Measurements from ENCODE around the gene RAB9A.
"Not testable (repeated sequence)": the region's sequence is repeated elsewhere in the genome, so short reads cannot be mapped to it uniquely, and the experiment has no call there.

The RAB9A gene

GRCh38 chrX:13670197-13670596, 18.7 kb upstream of the RAB9A start:
- DNase-seq: no peak

GRCh38 chrX:13673016-13673415, 15.9 kb upstream of the RAB9A start:
- no peak for DNase-seq

GRCh38 chrX:13676885-13677284, 12.0 kb upstream of the RAB9A start:
- DNase-seq: no peak

GRCh38 chrX:13679700-13680099, 9.2 kb upstream of the RAB9A start:
- DNase-seq: not testable (repeated sequence)

GRCh38 chrX:13681595-13681994, 7.3 kb upstream of the RAB9A start:
- no peak for DNase-seq

GRCh38 chrX:13684361-13684760, 4.6 kb upstream of the RAB9A start:
- DNase-seq: no peak

- no peak for DNase-seq
Observed at GRCh38 chrX:13685126-13685763, 3.7 kb upstream of the RAB9A start.

GRCh38 chrX:13687203-13687602, 1.7 kb upstream of the RAB9A start:
- no peak for DNase-seq

GRCh38 chrX:13688384-13688957, 457 bp upstream of the RAB9A start:
- no peak for DNase-seq

- DNase-seq: no peak
Observed at GRCh38 chrX:13689741-13690211, 848 bp downstream of the RAB9A start.

- DNase-seq: no peak
Observed at GRCh38 chrX:13690836-13691235, 1.9 kb downstream of the RAB9A start.

- no peak for DNase-seq
Observed at GRCh38 chrX:13691841-13692371, 3.0 kb downstream of the RAB9A start.

- DNase-seq: no peak
Observed at GRCh38 chrX:13692771-13693231, 3.9 kb downstream of the RAB9A start.

- no peak for DNase-seq
Observed at GRCh38 chrX:13693341-13693961, 4.5 kb downstream of the RAB9A start.

- DNase-seq: no peak
Observed at GRCh38 chrX:13694359-13694758, 5.4 kb downstream of the RAB9A start.

GRCh38 chrX:13694983-13695382, 6.1 kb downstream of the RAB9A start:
- DNase-seq: no peak

GRCh38 chrX:13695601-13696115, 6.7 kb downstream of the RAB9A start:
- no peak for DNase-seq

GRCh38 chrX:13697455-13697854, 8.5 kb downstream of the RAB9A start:
- DNase-seq: no peak

GRCh38 chrX:13697976-13698375, 9.0 kb downstream of the RAB9A start:
- no peak for DNase-seq

- DNase-seq: no peak
Observed at GRCh38 chrX:13698432-13698831, 9.5 kb downstream of the RAB9A start.

GRCh38 chrX:13699183-13699826, 10.4 kb downstream of the RAB9A start:
- DNase-seq: no peak

- DNase-seq: no peak
Observed at GRCh38 chrX:13700380-13700779, 11.5 kb downstream of the RAB9A start.

GRCh38 chrX:13702111-13702789, 13.3 kb downstream of the RAB9A start:
- no peak for DNase-seq
